Thyroid gland (tissue), 4 donors: Measurements from ENCODE around the gene CD9.

Experiments
- CTCF ChIP-seq, 6 experiments: fragments of 200-600 bp in 3 of 6; fragments of 450-650 bp in 3 of 6; sonication (generic) in 3 of 6; IDR thresholded peaks; one replicate each; pipeline ENCODE4 v1.5.1; 2016 to 2019; ENCODE audit warnings: antibody characterized with exemption in 6 of 6, mild to moderate bottlenecking in 2 of 6, inconsistent platforms in 1 of 6, moderate library complexity in 1 of 6
- POLR2A ChIP-seq, 2 donors: fragments of 450-650 bp; IDR thresholded peaks; one replicate each; pipeline ENCODE4 v1.6.1; 2017; ENCODE audit warnings: antibody characterized with exemption in 2 of 2, mild to moderate bottlenecking in 2 of 2, moderate library complexity in 1 of 2

- TF ChIP-seq CTCF (IDR thresholded peaks at IDR 0.05) (peak in 2 of 6 experiments; percentile 14), POLR2A (IDR thresholded peaks at IDR 0.05) (peak; percentile 56 to 80)
Observed at GRCh38 chr12:6201213-6201608, 1.0 kb downstream of the CD9 start.
